Spleen (tissue), 11 donors: ENCODE results near the gene DESI1. TPM values are rescaled to one million over a fixed set of nuclear protein-coding genes. Genes with fewer than 3 reads are reported as not detected.
"Not testable (repeated sequence)": the region's sequence is repeated elsewhere in the genome, so short reads cannot be mapped to it uniquely, and the experiment has no call there.

Experiments used
- DNase-seq: peaks from one replicate; pipeline ENCODE4 v3.0.0-alpha.2; 2020
- H3K27ac ChIP-seq, 8 donors: fragments of 200-600 bp; sonication (generic) in 7 of 8; 1 replicate in 4 of 8; 2 replicates in 4 of 8; pipeline versions ENCODE4 v1.5.0 to v1.8.0; 2016 to 2021; ENCODE audit warnings: inconsistent platforms in 4 of 8, mild to moderate bottlenecking in 4 of 8, moderate library complexity in 1 of 8
- H3K27me3 ChIP-seq, 7 donors: fragments of 200-600 bp; sonication (generic) in 6 of 7; replicated peaks in 1 of 7; 1 replicate in 4 of 7; 2 replicates in 3 of 7; pipeline versions ENCODE4 v1.5.0 to v1.8.0; 2016 to 2021; ENCODE audit warnings: inconsistent platforms in 3 of 7, mild to moderate bottlenecking in 1 of 7
- H3K36me3 ChIP-seq, 6 donors: fragments of 200-600 bp; sonication (generic) in 5 of 6; 1 replicate in 4 of 6; 2 replicates in 2 of 6; pipeline versions ENCODE4 v1.5.0 to v1.8.0; 2016 to 2021; ENCODE audit warnings: inconsistent platforms in 2 of 6
- H3K4me1 ChIP-seq, 6 donors: fragments of 200-600 bp; sonication (generic) in 5 of 6; 1 replicate in 3 of 6; 2 replicates in 3 of 6; pipeline versions ENCODE4 v1.5.0 to v1.8.0; 2016 to 2021; ENCODE audit warnings: inconsistent platforms in 3 of 6
- H3K4me3 ChIP-seq, 8 donors: fragments of 200-600 bp; sonication (generic) in 7 of 8; 1 replicate in 4 of 8; 2 replicates in 4 of 8; pipeline versions ENCODE4 v1.5.0 to v1.8.0; 2016 to 2021; ENCODE audit warnings: inconsistent platforms in 4 of 8, mild to moderate bottlenecking in 4 of 8, moderate library complexity in 2 of 8
- H3K9me3 ChIP-seq, 8 donors: fragments of 200-600 bp; sonication (generic) in 7 of 8; 1 replicate in 4 of 8; 2 replicates in 4 of 8; pipeline versions ENCODE4 v1.5.0 to v1.8.0; 2016 to 2021; ENCODE audit warnings: inconsistent platforms in 4 of 8
- CTCF ChIP-seq, 11 experiments: fragments of 200-600 bp in 7 of 11; fragments of 450-650 bp in 4 of 11; sonication (generic) in 4 of 11; IDR thresholded peaks in 8 of 11; conservative IDR thresholded peaks in 3 of 11; 1 replicate in 7 of 11; 2 replicates in 4 of 11; pipeline versions ENCODE4 v1.4.0 to v1.8.0; 2016 to 2021; ENCODE audit warnings: antibody characterized with exemption in 11 of 11, inconsistent platforms in 4 of 11, mild to moderate bottlenecking in 1 of 11
- POLR2A ChIP-seq, 3 donors: fragments of 450-650 bp; IDR thresholded peaks; one replicate each; pipeline ENCODE4 v1.5.1; 2017; ENCODE audit warnings: antibody characterized with exemption in 3 of 3, mild to moderate bottlenecking in 1 of 3
- POLR2AphosphoS5 ChIP-seq, 3 donors: sonication (generic); formaldehyde crosslinking; IDR thresholded peaks; one replicate each; pipeline ENCODE4 v1.5.1; 2017; ENCODE audit warnings: antibody characterized with exemption in 3 of 3
- WGBS, 5 donors: extraction: QIAGEN DNeasy Blood & Tissue Kit in 3 of 5; methylation state at CpG; one replicate each; pipeline versions ENCODE4 v1.1.5 to v1.1.7; 2013 to 2018; 5-methylcytosine and 5-hydroxymethylcytosine counted together
- intact Hi-C: fragments of 100-400 bp; cut with DNase I; formaldehyde crosslinking; loops from one replicate; pipeline ENCODE4 v1.15.0; 2023; ENCODE audit warnings: low total_unique reads
- polyA plus RNA-seq, 3 donors: library from polyadenylated mRNA; stranded (reverse); fragments of 200-250 nt; gene quantifications; one replicate each; pipeline ENCODE4 v1.2.1, GENCODE V29; 2013
- total RNA-seq, 7 donors: library from RNA; depleted of rRNA in 3 of 7; stranded (reverse); fragments of >200 nt in 3 of 7; fragmentation: NEBNext Ultra II Directional in 4 of 7; extraction: Animal tissue kit (Norgen Biotek cat#: 25700) in 4 of 7; gene quantifications; one replicate each; pipeline versions ENCODE4 v1.1.0 to v1.2.1, GENCODE V29; 2016 to 2021
- donor health status: healthy with polysubstance abuse.
- donor health status: DM: no; HTN: no; CAD: no; lungs with moderate emphysema.
- donor health status: DM: no; HTN: no; CAD: no.
- donor health status: Bipolar disorder and iron deficiency.
- donor health status: healthy.
- donor health status: DM: no; HTN: no; CAD: no.
- donor health status: DM: yes; HTN: yes; CAD: no.

DESI1 gene
- total and polyA plus RNA-seq, 10 donors: 8.1 to 29.8 (median 20.3) TPM

GRCh38 chr22:41664490-41664889 is 43.6 kb upstream of the DESI1 start:
- H3K36me3 ChIP-seq: peaks cover 0 to 61% (median 58%) of the 10 kb centered on the region in 6 donors
- no peaks in the 10 kb centered on the region for H3K27me3 ChIP-seq
- no peak overlapping the region for H3K4me3 ChIP-seq
- H3K27ac ChIP-seq: peak overlapping the region in 1 of 8 donors; percentile 9
- H3K4me1 ChIP-seq: peaks cover 4 to 21% (median 17%) of the 10 kb centered on the region in 6 donors
- no peak for DNase-seq
- no peaks in the 10 kb centered on the region for H3K9me3 ChIP-seq
- intact Hi-C loops: no loop called here
- TF ChIP-seq CTCF (IDR thresholded peaks at IDR 0.05 in 8 of 11, conservative IDR thresholded peaks at IDR 0.05 in 3 of 11): no peak
- no peak for TF ChIP-seq POLR2A (IDR thresholded peaks at IDR 0.05)
- TF ChIP-seq POLR2AphosphoS5 (IDR thresholded peaks at IDR 0.05): no peak

GRCh38 chr22:41663594-41663993 is 42.8 kb upstream of the DESI1 start:
- H3K27ac ChIP-seq, intact Hi-C loops, H3K9me3 ChIP-seq, H3K4me3 ChIP-seq, H3K27me3 ChIP-seq: not testable (repeated sequence)
- TF ChIP-seq POLR2AphosphoS5 (IDR thresholded peaks at IDR 0.05): peak in 1 of 3 donors; percentile 43
- whole genome bisulfite sequencing, 5 donors: 83 to 93% (median 89%) methylated on average over 9 of the region's 9 CpGs
- Histone ChIP-seq H3K36me3 (peaks cover 0 to 70% (median 67%) of the 10 kb centered on the region in 6 donors), H3K4me1 (peaks cover 4 to 21% (median 17%) of the 10 kb centered on the region in 6 donors)
- peak; percentile 29 for DNase-seq

- Histone ChIP-seq H3K27ac (no peak overlapping the region), H3K27me3 (no peaks in the 10 kb centered on the region), H3K36me3 (peaks cover 8 to 89% (median 85%) of the 10 kb centered on the region in 6 donors), H3K4me3 (no peak overlapping the region), H3K4me1 (peaks cover 3 to 7% (median 5%) of the 10 kb centered on the region in 6 donors), H3K9me3 (no peaks in the 10 kb centered on the region)
- intact Hi-C loops: no loop called here
- TF ChIP-seq CTCF (IDR thresholded peaks at IDR 0.05 in 8 of 11, conservative IDR thresholded peaks at IDR 0.05 in 3 of 11) (no peak), POLR2AphosphoS5 (IDR thresholded peaks at IDR 0.05) (no peak), POLR2A (IDR thresholded peaks at IDR 0.05) (no peak)
- DNase-seq: no peak
- WGBS, 5 donors: 96 to 98% (median 96%) methylated on average over 2 of the region's 2 CpGs
Observed at GRCh38 chr22:41661713-41662112, 40.9 kb upstream of the DESI1 start.

- peaks cover 0 to under 1% (median 0%) of the 10 kb centered on the region in 6 donors for H3K4me1 ChIP-seq
- no peaks in the 10 kb centered on the region for H3K9me3 ChIP-seq
- H3K4me3 ChIP-seq: no peak overlapping the region
- no peaks in the 10 kb centered on the region for H3K27me3 ChIP-seq
- peaks cover 8 to 96% (median 92%) of the 10 kb centered on the region in 6 donors for H3K36me3 ChIP-seq
- intact Hi-C loops: no loop called here
- WGBS, 5 donors: 95 to 99% (median 96%) methylated on average over 3 of the region's 3 CpGs
- no peak for TF ChIP-seq POLR2A (IDR thresholded peaks at IDR 0.05)
- no peak for TF ChIP-seq POLR2AphosphoS5 (IDR thresholded peaks at IDR 0.05)
- TF ChIP-seq CTCF (IDR thresholded peaks at IDR 0.05 in 8 of 11, conservative IDR thresholded peaks at IDR 0.05 in 3 of 11): no peak
- H3K27ac ChIP-seq: no peak overlapping the region
- DNase-seq: no peak
Observed at GRCh38 chr22:41661088-41661487, 40.2 kb upstream of the DESI1 start.

GRCh38 chr22:41660416-41660815 is 39.6 kb upstream of the DESI1 start:
- DNase-seq: no peak
- Histone ChIP-seq H3K36me3 (peaks cover 14 to 100% (median 98%) of the 10 kb centered on the region in 6 donors), H3K9me3 (no peaks in the 10 kb centered on the region), H3K27ac (no peak overlapping the region), H3K4me1 (no peaks in the 10 kb centered on the region), H3K4me3 (no peak overlapping the region), H3K27me3 (no peaks in the 10 kb centered on the region)
- 85 to 96% (median 89%) methylated on average over 3 of the region's 3 CpGs for WGBS, 5 donors
- intact Hi-C loops: no loop called here
- TF ChIP-seq POLR2AphosphoS5 (IDR thresholded peaks at IDR 0.05) (no peak), POLR2A (IDR thresholded peaks at IDR 0.05) (no peak), CTCF (IDR thresholded peaks at IDR 0.05 in 8 of 11, conservative IDR thresholded peaks at IDR 0.05 in 3 of 11) (no peak)
